KG1 (cell line): ENCODE data around the gene SH3BP2.

Experiments
- DNase-seq: peaks from one replicate; lab custom pipeline; 2025; lab: John Stamatoyannopoulos, UW

SH3BP2 gene

DNA sequence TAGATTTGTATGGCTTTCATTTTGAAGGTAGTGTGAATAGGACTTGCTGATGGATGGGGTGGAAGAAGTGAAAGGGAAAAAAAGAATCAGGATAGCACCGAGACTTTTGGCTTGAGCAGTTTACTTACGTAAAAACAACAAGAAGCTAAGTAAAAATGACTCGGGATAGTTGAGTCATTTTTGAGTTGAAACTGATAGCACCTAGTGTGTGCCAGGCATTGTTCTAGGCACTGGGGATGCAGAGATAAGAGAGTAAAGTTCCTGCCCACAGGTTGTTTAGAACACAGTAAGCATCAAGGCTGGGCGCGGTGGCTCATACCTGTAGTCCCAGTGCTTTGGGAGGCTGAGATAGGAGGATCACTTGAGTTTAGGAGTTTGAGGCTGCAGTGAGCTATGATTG lies 85.5 kb downstream of the SH3BP2 start:
- DNase-seq: no peak

DNA sequence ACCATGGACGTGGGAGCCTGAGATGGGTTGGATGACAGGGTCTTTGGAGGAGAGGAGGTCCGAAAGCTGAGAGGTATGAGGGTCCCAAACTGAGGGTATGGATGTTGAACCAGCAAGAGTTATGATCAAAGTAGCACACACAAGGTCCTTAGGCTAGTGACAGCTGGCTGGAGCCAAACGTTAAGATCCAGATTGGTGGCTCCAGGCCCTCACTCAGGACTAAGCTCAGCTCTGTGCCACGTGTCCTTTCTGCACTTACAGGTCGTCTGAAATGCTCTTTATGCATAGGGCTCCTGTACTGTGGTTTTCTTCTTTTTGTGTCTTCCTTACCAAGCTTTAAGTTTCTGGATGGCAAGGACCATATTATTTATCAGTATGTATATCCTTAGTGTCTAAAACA lies 86.1 kb downstream of the SH3BP2 start:
- no peak for DNase-seq

DNA sequence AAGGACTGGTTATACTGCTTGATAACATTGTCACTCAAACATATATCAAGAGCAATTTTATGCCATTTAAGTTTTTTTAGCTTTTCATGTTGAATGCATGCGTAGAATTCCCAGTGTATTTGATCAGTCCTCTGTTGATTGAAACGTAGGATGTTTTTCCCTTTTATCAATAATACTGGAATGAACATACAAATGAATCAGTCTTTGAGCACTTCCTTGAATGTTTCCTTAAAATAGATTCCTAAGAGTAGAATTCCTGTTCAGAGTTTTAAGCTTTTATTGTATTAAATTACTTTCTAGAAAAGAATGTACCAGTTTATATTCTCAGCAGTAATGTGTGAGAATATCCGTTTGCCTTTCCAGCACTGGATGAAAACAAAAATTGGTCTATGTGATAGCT lies 88.5 kb downstream of the SH3BP2 start:
- DNase-seq: no peak

DNA sequence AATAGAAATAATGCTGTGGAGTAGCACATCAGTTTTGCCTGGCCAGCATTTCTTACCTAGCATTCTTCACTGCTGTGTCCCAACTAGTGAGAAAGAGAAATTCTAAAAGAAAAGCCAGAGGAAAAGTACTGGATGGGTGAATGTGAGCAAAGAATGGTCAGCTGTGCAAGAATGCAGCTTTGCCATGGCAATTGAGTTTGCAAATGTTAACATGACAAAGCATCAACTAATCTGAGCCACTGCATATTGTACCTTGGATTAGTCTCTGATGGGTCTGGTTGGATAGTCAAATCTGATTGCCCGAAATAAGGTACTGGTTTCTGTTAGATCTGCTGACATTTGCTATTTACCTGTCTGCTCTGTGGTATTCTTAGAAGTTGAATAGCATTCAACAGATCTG lies 89.5 kb downstream of the SH3BP2 start:
- DNase-seq: no peak

DNA sequence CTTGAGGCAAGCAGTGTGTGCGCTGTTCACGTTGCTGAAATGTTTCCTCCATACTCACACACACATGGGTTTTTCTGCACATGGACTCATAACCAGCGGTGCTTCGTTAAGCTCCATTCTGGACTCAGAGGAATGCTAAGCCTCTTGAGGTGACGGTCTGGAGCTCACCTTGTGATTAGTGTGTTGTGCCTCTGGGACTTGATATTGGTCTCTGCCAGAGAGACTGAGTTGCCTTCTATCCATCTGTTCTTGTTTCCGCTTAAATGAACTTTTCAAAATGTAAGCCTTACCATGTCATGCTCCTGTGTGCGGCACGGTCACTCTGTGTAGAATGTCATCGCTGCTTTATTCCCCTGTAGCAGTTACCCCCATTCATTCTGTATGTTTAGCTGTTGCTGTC lies 93.3 kb downstream of the SH3BP2 start:
- no peak for DNase-seq

DNA sequence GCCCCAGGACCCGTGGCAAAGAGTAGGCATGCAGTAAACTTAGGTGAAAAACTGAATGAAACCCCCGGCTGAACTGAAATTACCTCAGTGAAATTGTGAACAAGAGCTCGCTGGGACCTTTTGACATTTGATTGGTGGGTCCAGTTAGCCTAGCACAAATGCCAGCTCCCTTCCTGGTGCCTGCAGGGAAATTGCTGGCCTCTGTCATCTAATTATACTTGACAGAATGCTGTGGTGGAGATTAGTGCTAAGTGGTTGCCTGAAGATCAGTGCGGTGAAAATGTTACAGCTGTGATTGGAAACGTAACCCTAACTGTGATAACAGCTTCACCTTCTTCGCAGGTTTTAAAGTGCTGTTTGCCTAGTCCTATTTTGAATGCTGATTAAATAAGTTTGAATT lies 93.7 kb downstream of the SH3BP2 start:
- no peak for DNase-seq

DNA sequence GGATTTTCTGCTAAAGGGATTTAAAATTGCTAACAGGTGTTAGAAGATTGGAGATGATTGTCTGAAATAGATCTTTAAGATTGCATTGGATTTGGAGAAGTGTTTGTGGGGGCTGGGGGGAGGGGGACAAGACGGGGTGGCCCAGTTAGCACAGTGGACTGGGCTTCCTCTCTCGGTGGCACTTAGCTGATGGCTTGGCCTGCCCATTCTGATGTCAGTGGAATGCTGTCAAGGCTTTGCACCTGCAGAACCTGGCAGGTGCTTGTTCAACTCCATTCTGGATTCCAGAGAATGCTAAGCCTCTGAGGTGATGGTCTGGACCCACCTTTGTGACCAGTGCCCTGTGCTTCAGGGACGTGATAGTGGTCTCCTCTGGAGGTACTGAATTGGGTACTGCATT lies 94.5 kb downstream of the SH3BP2 start:
- DNase-seq: no peak

DNA sequence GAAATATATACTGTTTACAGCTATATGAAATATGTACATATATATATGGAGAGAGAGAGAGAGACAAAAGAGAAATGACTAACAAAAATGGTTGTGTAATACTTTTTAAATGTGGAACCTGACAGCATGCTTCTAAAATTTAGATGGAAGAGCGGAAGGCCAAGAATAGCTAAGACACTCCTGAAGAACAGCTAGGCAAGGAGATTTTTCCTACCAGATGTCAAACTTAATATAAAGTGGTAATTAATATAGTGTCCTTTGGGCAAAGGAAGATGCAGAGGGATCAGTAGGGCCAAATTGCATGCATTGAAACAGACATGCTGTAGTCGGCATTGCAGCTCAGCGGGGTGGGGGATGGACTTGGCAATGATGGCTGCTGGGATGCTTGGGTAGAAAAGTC lies 96.0 kb downstream of the SH3BP2 start:
- DNase-seq: no peak
